WTC11 (cell line): ENCODE data around the gene SPPL2B. TPM values are rescaled to one million over a fixed set of nuclear protein-coding genes. Genes with fewer than 3 reads are reported as not detected.
A peak's percentile ranks its signal among the peaks of the same experiment; 100 is the strongest.

Experiments
- ATAC-seq: fragments of 200-7000 bp; cut with Tn5 transposase; 2 replicates; pipeline ENCODE4 v1.10.0; 2021; ENCODE audit warnings: mild to moderate bottlenecking, moderate library complexity
- CTCF ChIA-PET: fragments of 300-600 bp; sonication (Branson Sonifier 250); formaldehyde crosslinking; loops from one replicate; lab custom pipeline; 2021; ENCODE audit warnings: antibody characterized with exemption; lab: Charles Lee
- POLR2A ChIA-PET: fragments of 350-600 bp; sonication (Branson Sonifier 250); formaldehyde crosslinking; loops from one replicate; lab custom pipeline; 2021; ENCODE audit warnings: antibody characterized with exemption; lab: Charles Lee
- DNase-seq: peaks from one replicate; pipeline ENCODE4 v3.0.0; 2021; ENCODE audit warnings: low spot score
- H3K27ac Mint-ChIP-seq: 2 replicates; pipeline ENCODE4 v1.8.0; 2021; ENCODE audit warnings: mixed read lengths
- H3K27me3 Mint-ChIP-seq: 2 replicates; pipeline ENCODE4 v1.8.0; 2021; ENCODE audit warnings: low read depth, mild to moderate bottlenecking, moderate library complexity, mixed read lengths
- H3K36me3 Mint-ChIP-seq: 2 replicates; pipeline ENCODE4 v1.8.0; 2021; ENCODE audit warnings: mixed read lengths
- H3K4me1 Mint-ChIP-seq: 2 replicates; pipeline ENCODE4 v1.8.0; 2022; ENCODE audit warnings: mixed read lengths
- H3K4me3 Mint-ChIP-seq: 2 replicates; pipeline ENCODE4 v1.8.0; 2021; ENCODE audit warnings: mild to moderate bottlenecking, moderate library complexity, mixed read lengths
- H3K9me3 Mint-ChIP-seq: 2 replicates; pipeline ENCODE4 v1.8.0; 2021; ENCODE audit warnings: mixed read lengths
- ATF1 ChIP-seq: sonication (generic); formaldehyde crosslinking; IDR thresholded peaks from 2 replicates; pipeline ENCODE4 v1.8.1; 2023; ENCODE audit warnings: mild to moderate bottlenecking, moderate library complexity, missing genetic modification reagents
- CDX4 ChIP-seq: fragments of 250-450 bp; sonication (Bioruptor Pico); IDR thresholded peaks from 2 replicates; pipeline ENCODE4 v1.9.0; 2021; ENCODE audit warnings: moderate library complexity, mild to moderate bottlenecking, inconsistent platforms, borderline replicate concordance
- CREB1 ChIP-seq: sonication (generic); formaldehyde crosslinking; IDR thresholded peaks from 2 replicates; pipeline ENCODE4 v1.8.0; 2023; ENCODE audit warnings: mild to moderate bottlenecking, missing genetic modification reagents
- CREM ChIP-seq: sonication (generic); formaldehyde crosslinking; IDR thresholded peaks from 2 replicates; pipeline ENCODE4 v1.8.1; 2022; ENCODE audit warnings: mild to moderate bottlenecking, missing genetic modification reagents, moderate library complexity
- CTCF ChIP-seq: fragments of 200-600 bp; IDR thresholded peaks from 2 replicates; pipeline ENCODE4 v1.8.0; 2022; ENCODE audit warnings: antibody characterized with exemption
- E2F5 ChIP-seq: sonication (generic); formaldehyde crosslinking; IDR thresholded peaks from 2 replicates; pipeline ENCODE4 v1.8.1; 2022; ENCODE audit warnings: mild to moderate bottlenecking, moderate library complexity, missing genetic modification reagents
- ELF4 ChIP-seq: sonication (generic); formaldehyde crosslinking; IDR thresholded peaks from 2 replicates; pipeline ENCODE4 v1.8.1; 2022; ENCODE audit warnings: low read depth, mild to moderate bottlenecking, moderate library complexity, missing genetic modification reagents
- ESRRA ChIP-seq: sonication (generic); formaldehyde crosslinking; IDR thresholded peaks from 2 replicates; pipeline ENCODE4 v1.8.1; 2022; ENCODE audit warnings: mild to moderate bottlenecking, missing genetic modification reagents, borderline replicate concordance
- ETV6 ChIP-seq: sonication (generic); formaldehyde crosslinking; IDR thresholded peaks from 2 replicates; pipeline ENCODE4 v1.8.1; 2022; ENCODE audit warnings: mild to moderate bottlenecking, missing genetic modification reagents
- FOXJ3 ChIP-seq: sonication (generic); formaldehyde crosslinking; IDR thresholded peaks from 2 replicates; pipeline ENCODE4 v1.9.0; 2021; ENCODE audit warnings: missing genetic modification reagents, mild to moderate bottlenecking, borderline replicate concordance
- FOXP4 ChIP-seq: sonication (generic); formaldehyde crosslinking; IDR thresholded peaks from 2 replicates; pipeline ENCODE4 v1.8.0; 2022; ENCODE audit warnings: mild to moderate bottlenecking, missing genetic modification reagents
- GABPB1 ChIP-seq: sonication (generic); formaldehyde crosslinking; IDR thresholded peaks from 2 replicates; pipeline ENCODE4 v1.8.1; 2023; ENCODE audit warnings: mild to moderate bottlenecking, missing genetic modification reagents
- GTF2I ChIP-seq: fragments of 250-450 bp; sonication (Bioruptor Pico); conservative IDR thresholded peaks from 2 replicates; pipeline ENCODE4 v1.4.0; 2021; ENCODE audit warnings: mild to moderate bottlenecking
- IRF2 ChIP-seq: sonication (generic); formaldehyde crosslinking; IDR thresholded peaks from 2 replicates; pipeline ENCODE4 v1.8.0; 2022; ENCODE audit warnings: low read depth, missing genetic modification reagents, borderline replicate concordance
- NFATC4 ChIP-seq: fragments of 250-450 bp; sonication (Bioruptor Pico); IDR thresholded peaks from 2 replicates; pipeline ENCODE4 v1.9.0; 2021; ENCODE audit warnings: mild to moderate bottlenecking
- OVOL2 ChIP-seq: fragments of 250-450 bp; sonication (Bioruptor Pico); IDR thresholded peaks from 2 replicates; pipeline ENCODE4 v1.9.0; 2021; ENCODE audit warnings: mild to moderate bottlenecking, borderline replicate concordance
- PREB ChIP-seq: sonication (generic); formaldehyde crosslinking; IDR thresholded peaks from 2 replicates; pipeline ENCODE4 v1.8.1; 2022; ENCODE audit warnings: mild to moderate bottlenecking, missing genetic modification reagents, moderate library complexity, borderline replicate concordance
- SMAD4 ChIP-seq: sonication (generic); formaldehyde crosslinking; IDR thresholded peaks from 2 replicates; pipeline ENCODE4 v1.8.0; 2022; ENCODE audit warnings: mild to moderate bottlenecking, missing genetic modification reagents
- SP1 ChIP-seq: sonication (generic); formaldehyde crosslinking; conservative IDR thresholded peaks from 2 replicates; pipeline ENCODE4 v1.8.1; 2022; ENCODE audit warnings: missing genetic modification reagents
- TP53 ChIP-seq: sonication (generic); formaldehyde crosslinking; IDR thresholded peaks from 2 replicates; pipeline ENCODE4 v1.8.1; 2023; ENCODE audit warnings: mild to moderate bottlenecking, missing genetic modification reagents
- ZNF263 ChIP-seq: sonication (generic); formaldehyde crosslinking; IDR thresholded peaks from 2 replicates; pipeline ENCODE4 v1.8.1; 2022; ENCODE audit warnings: low read depth, mild to moderate bottlenecking, moderate library complexity, missing genetic modification reagents
- ZNF281 ChIP-seq: sonication (generic); formaldehyde crosslinking; IDR thresholded peaks from 2 replicates; pipeline ENCODE4 v1.8.0; 2023; ENCODE audit warnings: mild to moderate bottlenecking, missing genetic modification reagents
- ZNF416 ChIP-seq: fragments of 250-450 bp; sonication (Bioruptor Pico); IDR thresholded peaks from 2 replicates; pipeline ENCODE4 v1.9.0; 2021; ENCODE audit warnings: mild to moderate bottlenecking, inconsistent platforms
- ZNF671 ChIP-seq: fragments of 250-450 bp; sonication (Bioruptor Pico); IDR thresholded peaks from 2 replicates; pipeline ENCODE4 v1.8.0; 2021; ENCODE audit warnings: mild to moderate bottlenecking
- total RNA-seq: library from RNA; stranded (reverse); gene quantifications from 3 replicates; pipeline ENCODE4 v1.2.3, GENCODE V29; 2021

SPPL2B gene
- total RNA-seq, 1 experiment from 2014 or later: 117 TPM

GRCh38 chr19:2287585-2288337, 40.7 kb upstream of the SPPL2B start:
- no peaks in the 10 kb centered on the region for H3K9me3 Mint-ChIP-seq
- H3K4me3 Mint-ChIP-seq: no peak overlapping the region
- H3K27ac Mint-ChIP-seq: 0 out of 2 replicates have a peak overlapping the region, but pooled peaks have one; percentile 32
- ATAC-seq (no peak), DNase-seq (no peak)
- peaks cover 63% of the 10 kb centered on the region for H3K27me3 Mint-ChIP-seq
- ChIA-PET POLR2A (interaction anchor here (0.5 kb wide), 1 partner anchor 189 kb away, joined by 3 read pairs; no protein-coding TSS in a partner anchor), CTCF (interaction anchor here (0.6 to 2.7 kb wide), 8 partner anchors 13 to 88 kb away, joined by 3 to 10 read pairs (median 4); no protein-coding TSS in a partner anchor)
- H3K4me1 Mint-ChIP-seq: peaks cover 7% of the 10 kb centered on the region; the same call in 1 of the 2 replicates
- no peaks in the 10 kb centered on the region for H3K36me3 Mint-ChIP-seq
- TF ChIP-seq ETV6 (CRISPR knock-in tag) (no peak), PREB (CRISPR knock-in tag) (no peak), TP53 (CRISPR knock-in tag) (no peak), E2F5 (CRISPR knock-in tag) (no peak), ZNF671 (no peak), GTF2I (CRISPR knock-in tag) (no peak), CREB1 (CRISPR knock-in tag) (no peak), ZNF416 (no peak), GABPB1 (CRISPR knock-in tag) (no peak), FOXJ3 (CRISPR knock-in tag) (no peak), SMAD4 (CRISPR knock-in tag) (no peak), ESRRA (CRISPR knock-in tag) (no peak), ELF4 (CRISPR knock-in tag) (no peak), CTCF (no peak), ATF1 (CRISPR knock-in tag) (no peak), OVOL2 (CRISPR knock-in tag) (no peak), ZNF263 (no peak), CDX4 (CRISPR knock-in tag) (no peak), IRF2 (no peak)
- TF ChIP-seq, all 79 proteins: peak for 0

GRCh38 chr19:2288338-2288817, 40.1 kb upstream of the SPPL2B start:
- POLR2A ChIA-PET: no interaction called here
- H3K27ac Mint-ChIP-seq: no peak overlapping the region
- no peak for TF ChIP-seq SP1 (CRISPR knock-in tag)
- no peak for TF ChIP-seq CREM (CRISPR knock-in tag)
- TF ChIP-seq FOXP4: no peak
- no peak for TF ChIP-seq NFATC4
- TF ChIP-seq ZNF281 (CRISPR knock-in tag): no peak
- no peak for TF ChIP-seq E2F5 (CRISPR knock-in tag)
- TF ChIP-seq ATF1 (CRISPR knock-in tag): no peak

More at GRCh38 chr19:2288338-2288817, 40.1 kb upstream of the SPPL2B start:
- H3K4me1 Mint-ChIP-seq: peaks cover 6% of the 10 kb centered on the region; the same call in 1 of the 2 replicates
- H3K9me3 Mint-ChIP-seq: no peaks in the 10 kb centered on the region
- CTCF ChIA-PET: interaction anchor here (0.6 to 2.7 kb wide), 8 partner anchors 12 to 89 kb away, joined by 3 to 10 read pairs (median 5); no protein-coding TSS in a partner anchor
- H3K36me3 Mint-ChIP-seq: no peaks in the 10 kb centered on the region
- DNase-seq: no peak
- no peak for ATAC-seq
- H3K4me3 Mint-ChIP-seq: peak overlapping the region; percentile 21; the same call in 1 of the 2 replicates
- peaks cover 65% of the 10 kb centered on the region for H3K27me3 Mint-ChIP-seq
